ENCODE results near the gene ATP5IF1. TPM values are rescaled to one million over a fixed set of nuclear protein-coding genes. Genes with fewer than 3 reads are reported as not detected.

Gene ATP5IF1
- total and polyA plus RNA-seq, 9 of the 15 experiments (the other 6 are each of a cell fraction or from before 2014, with no cell fraction given), result 292 to 1,422 (median 388) TPM

GRCh38 chr1:28273216-28273860, 37.4 kb downstream of the ATP5IF1 start (continued):
- TF ChIP-seq ZBTB33 (CRISPR knock-in tag; IDR thresholded peaks at IDR 0.05) (peak; percentile 55; the same call in 1 of the 2 replicates), POLR2AphosphoS5 (IDR thresholded peaks at IDR 0.05; ENCODE audit: control insufficient read depth, insufficient read depth, low read depth, low read length) (peak; percentile 16; the same call in 1 of the 2 replicates), SMARCA5 (IDR thresholded peaks at IDR 0.05) (no peak), ZBTB8A (IDR thresholded peaks at IDR 0.05; ENCODE audit: partially characterized antibody) (no peak), RBM22 (IDR thresholded peaks at IDR 0.05; ENCODE audit: low read depth, low read length, poor library complexity, severe bottlenecking) (peak; percentile 91), USF1 (CRISPR knock-in tag; IDR thresholded peaks at IDR 0.05) (0 out of 2 replicates have a peak, but pooled peaks have one; percentile 15), ZNF146 (CRISPR knock-in tag; IDR thresholded peaks at IDR 0.05; ENCODE audit: unreplicated experiment) (peak; percentile 15), POLR2G (IDR thresholded peaks at IDR 0.05; ENCODE audit: low read depth, low read length) (peak; percentile 59)

All from K562 (cell line).